Vagina (tissue), 2 donors: ENCODE data around the gene RTP4. TPM values are rescaled to one million over a fixed set of nuclear protein-coding genes. Genes with fewer than 3 reads are reported as not detected.

Experiments
- DNase-seq, 2 donors: peaks; one replicate each; pipeline ENCODE4 v3.0.0-alpha.2; 2017; ENCODE audit errors: extremely low spot score in 2 of 2
- H3K27ac ChIP-seq: fragments of 200-600 bp; sonication (generic); one replicate; pipeline ENCODE4 v1.5.1; 2019
- H3K27me3 ChIP-seq: fragments of 200-600 bp; sonication (generic); one replicate; pipeline ENCODE4 v1.5.1; 2019
- H3K36me3 ChIP-seq, 2 donors: fragments of 200-600 bp; sonication (generic); one replicate each; pipeline ENCODE4 v1.5.1; 2017 to 2019
- H3K4me1 ChIP-seq: fragments of 200-600 bp; sonication (generic); one replicate; pipeline ENCODE4 v1.5.1; 2019
- H3K4me3 ChIP-seq, 2 donors: fragments of 200-600 bp; sonication (generic); 1 replicate in 1 of 2; 2 replicates in 1 of 2; pipeline ENCODE4 v1.5.1; 2016 to 2019
- H3K9me3 ChIP-seq: fragments of 200-600 bp; sonication (generic); one replicate; pipeline ENCODE4 v1.5.1; 2019
- POLR2A ChIP-seq, 2 donors: fragments of 450-650 bp; IDR thresholded peaks; one replicate each; pipeline ENCODE4 v1.6.1; 2017; ENCODE audit warnings: antibody characterized with exemption in 2 of 2, mild to moderate bottlenecking in 2 of 2, moderate library complexity in 2 of 2
- POLR2AphosphoS5 ChIP-seq, 2 donors: sonication (generic); formaldehyde crosslinking; IDR thresholded peaks; one replicate each; pipeline ENCODE4 v1.9.0; 2017; ENCODE audit warnings: antibody characterized with exemption in 2 of 2, mild to moderate bottlenecking in 2 of 2, low read depth in 1 of 2; ENCODE audit not compliant: insufficient read depth in 1 of 2
- intact Hi-C: fragments of 100-400 bp; cut with DNase I; formaldehyde crosslinking; loops from one replicate; pipeline ENCODE4 v1.15.1; 2023
- total RNA-seq: library from RNA; depleted of rRNA; stranded (reverse); fragments of >200 nt; gene quantifications from one replicate; pipeline ENCODE4 v1.2.3, GENCODE V29; 2016
- TF ChIP-seq, protein P1 (sequence below), 3 experiments: fragments of 450-650 bp in 2 of 3; fragments of 200-600 bp in 1 of 3; sonication (generic) in 1 of 3; IDR thresholded peaks; one replicate each; pipeline ENCODE4 v1.5.1; 2017 to 2019; ENCODE audit warnings: antibody characterized with exemption in 3 of 3, mild to moderate bottlenecking in 2 of 3, moderate library complexity in 2 of 3

RTP4 gene
- total RNA-seq, 1 donor from 2014 or later: 0.98 TPM

DNA sequence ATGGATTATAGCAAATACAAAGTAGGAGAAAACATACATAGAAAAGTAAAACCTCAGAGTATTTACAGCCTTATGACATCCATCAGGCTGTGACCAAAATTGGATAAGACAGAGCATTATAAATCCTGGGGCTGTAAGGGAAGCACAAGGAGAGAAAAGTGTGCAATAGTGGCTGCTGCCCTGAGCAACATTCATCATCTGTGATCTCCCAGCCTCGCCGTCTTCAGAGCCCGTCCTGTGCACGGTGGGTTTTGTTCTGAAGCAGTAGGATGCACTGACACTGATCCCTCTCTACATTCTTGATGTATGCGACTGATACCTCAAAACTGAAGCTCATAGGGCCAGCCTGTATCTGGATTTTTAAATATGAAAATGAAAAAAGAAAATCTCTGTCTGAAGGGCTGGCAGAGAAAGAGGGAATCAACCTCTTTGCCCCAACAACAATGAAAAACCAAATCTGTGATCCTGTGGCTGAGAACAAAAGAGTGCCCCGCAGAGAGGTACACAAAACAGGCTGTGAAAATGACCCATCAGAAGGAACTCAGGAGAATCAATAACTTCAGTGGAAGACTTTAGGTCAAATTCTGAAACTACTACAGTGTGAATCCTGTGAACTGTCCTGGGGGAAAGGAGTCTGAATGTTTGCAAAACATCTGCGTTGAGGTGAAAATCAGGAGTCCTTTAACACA, 8.2 kb upstream of the RTP4 start:
- no peaks in the 10 kb centered on the region for H3K27me3 ChIP-seq
- TF ChIP-seq, protein P1, sequence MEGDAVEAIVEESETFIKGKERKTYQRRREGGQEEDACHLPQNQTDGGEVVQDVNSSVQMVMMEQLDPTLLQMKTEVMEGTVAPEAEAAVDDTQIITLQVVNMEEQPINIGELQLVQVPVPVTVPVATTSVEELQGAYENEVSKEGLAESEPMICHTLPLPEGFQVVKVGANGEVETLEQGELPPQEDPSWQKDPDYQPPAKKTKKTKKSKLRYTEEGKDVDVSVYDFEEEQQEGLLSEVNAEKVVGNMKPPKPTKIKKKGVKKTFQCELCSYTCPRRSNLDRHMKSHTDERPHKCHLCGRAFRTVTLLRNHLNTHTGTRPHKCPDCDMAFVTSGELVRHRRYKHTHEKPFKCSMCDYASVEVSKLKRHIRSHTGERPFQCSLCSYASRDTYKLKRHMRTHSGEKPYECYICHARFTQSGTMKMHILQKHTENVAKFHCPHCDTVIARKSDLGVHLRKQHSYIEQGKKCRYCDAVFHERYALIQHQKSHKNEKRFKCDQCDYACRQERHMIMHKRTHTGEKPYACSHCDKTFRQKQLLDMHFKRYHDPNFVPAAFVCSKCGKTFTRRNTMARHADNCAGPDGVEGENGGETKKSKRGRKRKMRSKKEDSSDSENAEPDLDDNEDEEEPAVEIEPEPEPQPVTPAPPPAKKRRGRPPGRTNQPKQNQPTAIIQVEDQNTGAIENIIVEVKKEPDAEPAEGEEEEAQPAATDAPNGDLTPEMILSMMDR (IDR thresholded peaks at IDR 0.05): no peak
- no peak for TF ChIP-seq POLR2AphosphoS5 (IDR thresholded peaks at IDR 0.05; ENCODE audit: insufficient read depth in 1 of 2, low read depth in 1 of 2)
- no peak for TF ChIP-seq POLR2A (IDR thresholded peaks at IDR 0.05)
- intact Hi-C loops: no loop called here
- no peaks in the 10 kb centered on the region for H3K36me3 ChIP-seq
- no peak for DNase-seq
- no peak overlapping the region for H3K27ac ChIP-seq
- H3K4me1 ChIP-seq: no peaks in the 10 kb centered on the region
- H3K4me3 ChIP-seq: no peak overlapping the region
- no peaks in the 10 kb centered on the region for H3K9me3 ChIP-seq

DNA sequence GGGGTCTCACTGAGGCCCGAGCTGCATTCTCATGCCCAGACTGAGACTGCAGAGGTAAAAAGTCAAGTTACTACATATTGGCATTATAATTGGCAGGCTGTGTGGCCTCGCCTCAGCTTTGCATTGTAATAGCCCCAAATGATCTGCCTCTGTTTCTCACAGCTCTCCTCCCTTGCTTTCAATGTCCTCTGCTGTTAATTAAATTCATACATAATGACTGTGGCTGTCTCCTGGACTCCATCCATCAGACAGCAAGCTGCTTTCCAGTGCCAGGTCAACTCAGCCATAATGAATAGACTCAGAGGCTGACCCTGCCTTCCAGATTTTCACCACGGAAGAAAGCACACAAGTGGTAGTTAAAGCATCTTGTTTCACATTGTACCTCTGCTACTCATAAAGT, 7.6 kb upstream of the RTP4 start:
- no peak for DNase-seq
- H3K36me3 ChIP-seq: no peaks in the 10 kb centered on the region
- no peaks in the 10 kb centered on the region for H3K27me3 ChIP-seq
- no peak overlapping the region for H3K4me3 ChIP-seq
- no peaks in the 10 kb centered on the region for H3K4me1 ChIP-seq
- no peaks in the 10 kb centered on the region for H3K9me3 ChIP-seq
- H3K27ac ChIP-seq: no peak overlapping the region
- TF ChIP-seq POLR2AphosphoS5 (IDR thresholded peaks at IDR 0.05; ENCODE audit: insufficient read depth in 1 of 2, low read depth in 1 of 2) (no peak), POLR2A (IDR thresholded peaks at IDR 0.05) (no peak)
- TF ChIP-seq, protein P1 (IDR thresholded peaks at IDR 0.05): no peak
- intact Hi-C loops: no loop called here

DNA sequence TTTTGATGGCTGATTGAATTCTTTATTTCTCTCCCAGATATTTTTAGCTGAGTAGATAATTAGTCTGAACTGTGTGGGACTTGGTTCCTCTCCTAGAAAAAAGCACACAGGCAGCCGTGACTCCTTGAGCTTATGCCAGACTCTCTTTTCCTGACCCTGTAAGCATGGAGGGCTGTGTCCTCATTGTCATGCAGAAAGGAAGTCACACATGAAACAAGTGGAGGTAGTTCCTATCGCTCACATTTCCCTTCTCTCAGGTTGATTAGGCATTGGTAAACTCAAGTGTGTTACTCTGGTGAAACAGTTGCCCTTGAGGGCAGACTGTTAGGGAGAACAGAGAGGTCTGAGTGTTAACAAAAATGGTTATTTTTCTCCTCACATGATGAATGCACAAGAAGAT, 6.3 kb upstream of the RTP4 start:
- Histone ChIP-seq H3K4me1 (no peaks in the 10 kb centered on the region), H3K36me3 (no peaks in the 10 kb centered on the region), H3K9me3 (no peaks in the 10 kb centered on the region), H3K27me3 (no peaks in the 10 kb centered on the region), H3K4me3 (no peak overlapping the region), H3K27ac (no peak overlapping the region)
- DNase-seq: no peak
- intact Hi-C loops: no loop called here
- TF ChIP-seq, protein P1 (IDR thresholded peaks at IDR 0.05): no peak
- TF ChIP-seq POLR2A (IDR thresholded peaks at IDR 0.05) (no peak), POLR2AphosphoS5 (IDR thresholded peaks at IDR 0.05; ENCODE audit: insufficient read depth in 1 of 2, low read depth in 1 of 2) (no peak)

DNA sequence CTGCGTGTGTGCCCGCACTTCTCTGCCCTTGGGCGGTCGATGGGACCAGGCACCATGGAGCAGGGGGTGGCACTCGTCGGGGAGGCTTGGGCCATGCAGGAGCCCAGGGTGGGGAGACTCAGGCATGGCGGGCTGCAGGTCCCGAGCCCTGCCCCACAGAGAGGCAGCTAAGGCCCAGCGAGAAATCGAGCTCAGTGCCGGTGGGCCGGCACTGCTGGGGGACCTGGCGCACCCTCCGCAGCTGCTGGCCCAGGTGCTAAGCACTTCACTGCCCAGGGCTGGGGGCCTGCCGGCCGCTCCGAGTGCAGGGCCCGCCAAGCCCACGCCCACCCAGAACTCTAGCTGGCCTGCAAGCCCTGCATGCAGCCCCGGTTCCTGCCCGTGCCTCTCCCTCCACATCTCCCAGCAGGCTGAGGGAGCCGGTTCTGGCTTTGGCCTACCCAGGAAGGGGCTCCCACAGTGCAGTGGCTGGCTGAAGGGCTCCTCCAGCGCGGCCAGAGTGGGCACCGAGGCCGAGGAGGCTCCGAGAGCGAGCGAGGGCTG, 553 bp upstream of the RTP4 start:
- Histone ChIP-seq H3K36me3 (peaks cover 0 to 6% of the 10 kb centered on the region in 2 donors), H3K9me3 (no peaks in the 10 kb centered on the region), H3K27ac (peak overlapping the region; percentile 95), H3K4me3 (peak overlapping the region; percentile 56 to 59), H3K27me3 (no peaks in the 10 kb centered on the region), H3K4me1 (peaks cover 30% of the 10 kb centered on the region)
- TF ChIP-seq POLR2A (IDR thresholded peaks at IDR 0.05): no peak
- no peak for TF ChIP-seq POLR2AphosphoS5 (IDR thresholded peaks at IDR 0.05; ENCODE audit: insufficient read depth in 1 of 2, low read depth in 1 of 2)
- TF ChIP-seq, protein P1 (IDR thresholded peaks at IDR 0.05): no peak
- no peak for DNase-seq
- intact Hi-C loops: no loop called here

DNA sequence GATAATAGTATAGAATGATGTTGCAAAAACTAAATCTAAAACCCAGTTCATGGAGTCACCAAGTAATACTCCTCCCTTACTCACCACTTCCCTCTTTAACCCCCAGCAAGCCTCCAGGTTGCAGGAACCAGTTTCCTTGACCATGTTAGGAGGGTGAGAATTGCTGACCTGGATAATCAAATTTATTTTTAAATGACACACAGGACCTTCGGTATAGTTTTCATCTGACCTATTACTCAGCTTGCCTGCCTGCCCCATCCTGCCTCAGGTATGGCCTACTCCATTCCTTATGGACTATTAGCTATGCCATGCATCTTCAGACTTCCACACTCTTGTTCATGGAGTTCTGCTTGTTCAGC, 883 bp downstream of the RTP4 start:
- intact Hi-C loops: no loop called here
- peaks cover 0 to 6% of the 10 kb centered on the region in 2 donors for H3K36me3 ChIP-seq
- TF ChIP-seq POLR2A (IDR thresholded peaks at IDR 0.05) (no peak), POLR2AphosphoS5 (IDR thresholded peaks at IDR 0.05; ENCODE audit: insufficient read depth in 1 of 2, low read depth in 1 of 2) (no peak)
- TF ChIP-seq, protein P1 (IDR thresholded peaks at IDR 0.05): no peak

More for the DNA sequence above, 883 bp downstream of the RTP4 start:
- no peaks in the 10 kb centered on the region for H3K27me3 ChIP-seq
- no peak for DNase-seq
- peaks cover 30% of the 10 kb centered on the region for H3K4me1 ChIP-seq
- peak overlapping the region; percentile 95 for H3K27ac ChIP-seq
- no peaks in the 10 kb centered on the region for H3K9me3 ChIP-seq
- peak overlapping the region; percentile 56 to 59 for H3K4me3 ChIP-seq
